ENCODE results near the gene RMND5A. TPM values are rescaled to one million over a fixed set of nuclear protein-coding genes. Genes with fewer than 3 reads are reported as not detected.

RMND5A gene
- polyA plus RNA-seq, 3 donors, result 6.2 to 16.3 (median 9.9) TPM

GRCh38 chr2:86809481-86810121, 89.5 kb downstream of the RMND5A start:
- 24 to 32% (median 30%) methylated on average over 37 to 43 of the region's 43 CpGs for WGBS, 3 donors

GRCh38 chr2:86815611-86816010, 95.5 kb downstream of the RMND5A start:
- H3K27ac ChIP-seq (ENCODE audit: low read depth, low read length), result no peak overlapping the region
- 29 to 63% (median 60%) methylated on average over 1 of the region's 1 CpG for WGBS, 3 donors

More at GRCh38 chr2:86809481-86810121, 89.5 kb downstream of the RMND5A start:
- H3K27ac ChIP-seq (ENCODE audit: low read depth, low read length), result no peak overlapping the region

GRCh38 chr2:86818114-86818801, 98.2 kb downstream of the RMND5A start:
- WGBS, 3 donors, result 92 to 95% (median 93%) methylated on average over 4 of the region's 4 CpGs
- H3K27ac ChIP-seq (ENCODE audit: low read depth, low read length), result no peak overlapping the region

GRCh38 chr2:86818957-86819356, 98.9 kb downstream of the RMND5A start:
- 87 to 91% (median 87%) methylated on average over 2 of the region's 2 CpGs for WGBS, 3 donors
- H3K27ac ChIP-seq (ENCODE audit: low read depth, low read length), result no peak overlapping the region

- no peak overlapping the region for H3K27ac ChIP-seq (ENCODE audit: low read depth, low read length)
- WGBS, 3 donors, result 88 to 93% (median 91%) methylated on average over 13 of the region's 13 CpGs
Observed at GRCh38 chr2:86821306-86821705, 101.2 kb downstream of the RMND5A start.

GRCh38 chr2:86821842-86822241, 101.8 kb downstream of the RMND5A start:
- H3K27ac ChIP-seq (ENCODE audit: low read depth, low read length), result no peak overlapping the region
- WGBS, 3 donors, result 89 to 94% (median 91%) methylated on average over 6 of the region's 6 CpGs

- WGBS, 3 donors, result 73 to 95% (median 91%) methylated on average over 3 of the region's 3 CpGs
- no peak overlapping the region for H3K27ac ChIP-seq (ENCODE audit: low read depth, low read length)
Observed at GRCh38 chr2:86822668-86823345, 102.7 kb downstream of the RMND5A start.

- WGBS, 3 donors, result 82 to 90% (median 87%) methylated on average over 11 of the region's 11 CpGs
- no peak overlapping the region for H3K27ac ChIP-seq (ENCODE audit: low read depth, low read length)
Observed at GRCh38 chr2:86825036-86825692, 105.1 kb downstream of the RMND5A start.

- 50 to 75% (median 74%) methylated on average over 16 of the region's 16 CpGs for WGBS, 3 donors
- no peak overlapping the region for H3K27ac ChIP-seq (ENCODE audit: low read depth, low read length)
Observed at GRCh38 chr2:86825693-86826381, 105.7 kb downstream of the RMND5A start.

GRCh38 chr2:86826951-86827350, 106.9 kb downstream of the RMND5A start:
- WGBS, 3 donors, result 76 to 91% (median 90%) methylated on average over 4 of the region's 4 CpGs
- no peak overlapping the region for H3K27ac ChIP-seq (ENCODE audit: low read depth, low read length)

Other genes starting within 250 kb of the RMND5A start
- gene CHMP3, start 156.8 kb upstream of the RMND5A start, polyA plus RNA-seq, result 100 to 1,000 TPM in 1 of 3 donors, 10 to 100 TPM in 2; 80.1 to 108 (median 98.6) TPM
- 10 to 100 TPM; 12.5 to 17.2 (median 16.0) TPM for gene RNF103, start 96.4 kb upstream of the RMND5A start, polyA plus RNA-seq
- 1 to 10 TPM in 2 of 3 donors, under 1 TPM in 1; 0.62 to 4.1 (median 1.7) TPM for gene CD8A, start 70.6 kb downstream of the RMND5A start, polyA plus RNA-seq
- 1 to 10 TPM in 1 of 3 donors, under 1 TPM in 1, not detected in 1; 0.79 to 2.2 TPM for gene CD8B, start 141.6 kb downstream of the RMND5A start, polyA plus RNA-seq
- under 1 TPM in 2 of 3 donors, not detected in 1; 0.67 TPM for gene RGPD1, start 221.8 kb downstream of the RMND5A start, polyA plus RNA-seq